Adipose tissue (tissue), 3 donors: ENCODE results near the gene UBE2G1. TPM values are rescaled to one million over a fixed set of nuclear protein-coding genes. Genes with fewer than 3 reads are reported as not detected.

Experiments used
- H3K27ac ChIP-seq: one replicate; pipeline ENCODE4 v1.5.1; 2013; ENCODE audit warnings: low read depth, low read length
- WGBS, 3 donors: extraction: QIAGEN DNeasy Blood & Tissue Kit; methylation state at CpG; one replicate each; pipeline ENCODE4 v1.1.7; 2013; 5-methylcytosine and 5-hydroxymethylcytosine counted together
- polyA plus RNA-seq, 3 donors: library from polyadenylated mRNA; stranded (reverse); fragments of 200-250 nt; gene quantifications; one replicate each; pipeline ENCODE4 v1.2.3, GENCODE V29; 2013
- donor health status: healthy with polysubstance abuse.
- donor health status: Bipolar disorder and iron deficiency.
- donor health status: healthy.

UBE2G1 gene
- polyA plus RNA-seq, 3 donors = 12.9 to 28.1 (median 13.3) TPM

- 67 to 88% (median 88%) methylated on average over 2 of the region's 2 CpGs for WGBS, 3 donors
- H3K27ac ChIP-seq = no peak overlapping the region
These were observed 20.8 kb downstream of the UBE2G1 start for GRCh38 chr17:4345581-4346252.

DNA sequence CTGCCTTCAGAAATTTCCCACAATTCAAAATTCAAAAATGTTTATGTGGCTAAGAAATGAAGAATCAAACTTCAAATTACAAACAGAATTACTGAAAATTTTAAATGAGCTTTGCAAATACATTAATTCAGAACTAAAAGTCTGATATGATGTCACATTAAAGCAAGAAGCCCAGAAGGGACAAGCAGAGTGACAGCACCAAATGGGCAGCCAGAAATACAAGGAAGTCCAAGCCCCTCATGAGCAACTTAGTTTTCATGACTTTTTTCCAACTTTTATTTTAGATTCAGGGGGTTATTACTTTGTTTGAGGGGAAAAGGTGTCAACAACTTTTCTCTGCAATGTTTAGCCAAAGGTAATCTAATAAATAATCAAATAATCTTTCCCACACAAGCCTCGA, 21.5 kb downstream of the UBE2G1 start:
- 46 to 84% (median 77%) methylated on average over 1 of the region's 1 CpG for WGBS, 3 donors
- no peak overlapping the region for H3K27ac ChIP-seq

DNA sequence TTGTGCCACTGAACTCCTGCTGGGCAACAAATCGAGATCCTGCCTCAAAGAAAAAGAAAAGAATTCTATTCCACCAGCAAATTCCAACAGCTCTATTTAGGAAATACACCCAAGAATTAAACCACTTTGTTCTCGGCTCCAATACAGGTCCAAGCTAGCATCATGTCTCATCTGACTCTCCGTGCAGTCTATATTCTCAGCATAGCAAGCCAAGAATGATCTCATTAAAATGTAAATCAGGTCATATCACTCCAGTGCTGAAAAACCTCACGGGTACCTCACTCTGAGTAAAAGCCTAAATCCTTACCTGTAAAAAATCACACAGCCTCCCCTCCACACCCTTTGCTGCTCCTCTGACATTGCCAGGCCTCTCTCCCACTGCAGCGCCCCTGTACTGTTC, 23.9 kb downstream of the UBE2G1 start:
- WGBS, 3 donors = 70 to 88% (median 87%) methylated on average over 5 of the region's 5 CpGs
- H3K27ac ChIP-seq = no peak overlapping the region

DNA sequence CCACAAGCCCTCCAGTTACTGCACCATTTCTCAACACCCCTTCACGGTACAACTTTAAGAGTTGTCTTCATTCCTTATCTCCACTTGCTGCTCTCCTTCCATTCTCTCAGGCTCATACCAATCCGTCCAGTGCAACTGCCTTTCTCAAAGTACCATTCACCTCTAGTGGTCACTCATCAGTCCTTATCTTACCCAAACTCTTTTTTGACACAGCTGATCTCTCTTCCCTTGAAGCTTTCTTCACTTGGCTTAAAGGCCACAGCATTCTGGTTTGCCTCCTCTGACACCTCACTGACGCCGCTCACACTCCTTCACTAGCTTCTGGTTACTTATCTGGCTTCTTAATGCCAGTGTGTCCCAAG, 24.9 kb downstream of the UBE2G1 start:
- H3K27ac ChIP-seq = no peak overlapping the region
- WGBS, 3 donors = 68 to 95% (median 86%) methylated on average over 4 of the region's 4 CpGs

- H3K27ac ChIP-seq = no peak overlapping the region
- 66 to 84% (median 78%) methylated on average over 5 of the region's 5 CpGs for WGBS, 3 donors
These were observed 25.4 kb downstream of the UBE2G1 start for GRCh38 chr17:4340914-4341615.

- 57 to 66% (median 64%) methylated on average over 5 of the region's 5 CpGs for WGBS, 3 donors
- no peak overlapping the region for H3K27ac ChIP-seq
These were observed 31.5 kb downstream of the UBE2G1 start for GRCh38 chr17:4334776-4335584.

DNA sequence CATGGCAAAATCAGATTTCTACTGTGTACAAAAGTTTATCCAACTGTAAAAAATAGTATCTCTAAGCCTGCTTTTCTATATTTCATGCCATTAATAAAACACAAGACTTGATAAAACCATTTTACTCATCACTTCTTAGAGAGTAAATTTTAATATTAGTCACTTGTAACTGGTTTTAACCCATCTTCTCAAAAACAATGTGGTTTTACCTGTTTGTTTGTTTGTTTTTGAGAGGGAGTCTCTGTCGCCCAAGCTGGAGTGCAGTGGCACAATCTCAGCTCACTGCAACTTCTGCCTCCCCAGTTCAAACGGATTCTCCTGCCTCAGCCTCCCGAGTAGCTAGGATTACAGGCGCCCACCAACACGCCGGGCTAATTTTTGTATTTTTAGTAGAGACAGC, 32.1 kb downstream of the UBE2G1 start:
- WGBS, 3 donors = 91 to 92% (median 92%) methylated on average over 6 of the region's 6 CpGs
- H3K27ac ChIP-seq = no peak overlapping the region

GRCh38 chr17:4333041-4333440, 33.4 kb downstream of the UBE2G1 start:
- no peak overlapping the region for H3K27ac ChIP-seq
- WGBS, 3 donors = 78 to 95% (median 94%) methylated on average over 9 of the region's 9 CpGs

DNA sequence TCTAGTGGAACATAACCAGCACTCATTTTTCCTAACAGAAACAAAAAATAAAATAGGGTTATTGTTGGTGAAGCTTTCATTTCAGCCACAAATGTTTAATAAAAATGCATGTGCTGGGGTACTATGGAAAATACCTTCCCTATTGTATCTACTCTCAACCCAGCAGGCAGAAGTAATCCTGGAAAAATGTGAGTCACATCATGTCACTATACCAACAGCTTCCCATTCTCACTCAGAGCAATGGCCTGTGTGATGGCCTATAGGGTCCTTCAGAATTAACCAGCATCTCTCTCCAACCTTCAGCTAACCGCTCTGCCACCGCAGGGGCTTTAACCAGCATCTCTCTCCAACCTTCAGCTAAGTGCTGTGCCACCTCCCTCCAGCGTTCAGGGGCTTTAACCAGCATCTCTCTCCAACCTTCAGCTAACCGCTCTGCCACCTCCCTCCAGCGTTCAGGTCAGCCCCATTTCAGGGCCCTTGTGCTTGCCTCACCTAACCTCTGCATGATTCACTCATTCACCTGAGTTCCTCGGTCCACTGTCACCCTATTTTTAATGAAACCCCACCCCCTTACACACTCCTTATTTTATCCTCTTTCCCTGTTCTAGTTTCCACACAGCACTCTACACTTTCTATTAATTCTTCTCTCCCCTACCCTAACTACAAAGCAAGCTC, 34.0 kb downstream of the UBE2G1 start:
- no peak overlapping the region for H3K27ac ChIP-seq
- WGBS, 3 donors = 71 to 93% (median 76%) methylated on average over 6 of the region's 6 CpGs

DNA sequence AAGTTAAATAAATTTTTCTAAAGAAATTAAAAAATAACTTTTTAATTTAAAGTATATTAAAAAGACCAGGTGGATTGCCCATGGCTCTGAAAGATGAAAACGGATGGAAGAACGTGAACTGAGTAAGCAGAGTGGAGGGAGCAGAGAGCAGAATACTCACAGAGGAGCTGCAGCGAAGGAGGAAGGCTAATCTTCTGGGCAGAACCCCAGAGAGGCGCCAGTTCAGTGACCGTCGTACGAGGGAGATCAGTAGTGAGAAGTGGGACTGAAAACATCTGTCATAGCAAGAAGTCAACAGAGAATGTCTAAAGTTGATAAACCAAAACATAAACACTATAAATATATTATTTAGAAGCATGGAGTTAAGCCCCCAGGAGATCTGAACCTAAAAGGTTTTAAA, 34.9 kb downstream of the UBE2G1 start:
- H3K27ac ChIP-seq = no peak overlapping the region
- WGBS, 3 donors = 30 to 72% (median 59%) methylated on average over 7 of the region's 7 CpGs

GRCh38 chr17:4329838-4330237, 36.6 kb downstream of the UBE2G1 start:
- WGBS, 3 donors = 55 to 73% (median 69%) methylated on average over 7 of the region's 7 CpGs
- no peak overlapping the region for H3K27ac ChIP-seq

DNA sequence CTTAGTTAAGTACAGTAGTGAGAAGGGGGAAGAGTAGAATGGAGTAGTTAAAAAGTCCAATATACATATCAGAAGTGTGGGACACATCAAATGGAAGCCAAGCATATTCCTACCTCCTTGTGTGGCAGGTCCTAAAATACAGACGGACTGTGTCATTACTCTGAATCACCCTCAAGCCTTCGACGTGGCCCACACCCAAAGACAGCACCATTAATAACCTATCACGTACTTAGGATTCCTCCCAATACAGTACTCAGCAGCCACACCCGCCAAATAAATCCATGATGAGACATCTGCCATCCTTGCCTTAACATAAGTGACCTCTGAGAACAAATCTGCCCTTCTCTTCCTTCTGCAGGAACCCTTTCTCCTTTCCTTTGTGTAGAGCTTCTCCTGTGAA, 38.9 kb downstream of the UBE2G1 start:
- H3K27ac ChIP-seq = no peak overlapping the region
- WGBS, 3 donors = 76 to 85% (median 85%) methylated on average over 5 of the region's 5 CpGs

- H3K27ac ChIP-seq = no peak overlapping the region
- 84 to 89% (median 88%) methylated on average over 2 of the region's 2 CpGs for WGBS, 3 donors
These were observed 39.9 kb downstream of the UBE2G1 start for GRCh38 chr17:4326608-4327007.

DNA sequence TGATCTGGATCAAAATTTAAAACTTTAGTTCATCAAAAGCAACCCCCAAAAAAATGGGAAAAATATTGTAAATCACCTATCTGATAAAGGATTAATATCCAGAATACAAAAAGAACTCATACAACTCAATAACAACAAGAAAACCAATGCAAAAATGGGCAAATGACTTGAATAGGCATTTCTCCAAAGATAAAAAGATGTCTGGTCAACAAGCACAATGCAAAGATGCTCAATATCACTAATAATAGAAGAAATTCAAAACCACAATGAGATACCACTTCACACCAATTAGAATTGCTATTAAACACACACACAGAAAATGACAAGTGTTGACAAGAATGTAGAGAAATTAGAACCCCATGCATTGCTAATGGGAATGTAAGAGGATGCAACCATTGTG, 40.4 kb downstream of the UBE2G1 start:
- no peak overlapping the region for H3K27ac ChIP-seq

DNA sequence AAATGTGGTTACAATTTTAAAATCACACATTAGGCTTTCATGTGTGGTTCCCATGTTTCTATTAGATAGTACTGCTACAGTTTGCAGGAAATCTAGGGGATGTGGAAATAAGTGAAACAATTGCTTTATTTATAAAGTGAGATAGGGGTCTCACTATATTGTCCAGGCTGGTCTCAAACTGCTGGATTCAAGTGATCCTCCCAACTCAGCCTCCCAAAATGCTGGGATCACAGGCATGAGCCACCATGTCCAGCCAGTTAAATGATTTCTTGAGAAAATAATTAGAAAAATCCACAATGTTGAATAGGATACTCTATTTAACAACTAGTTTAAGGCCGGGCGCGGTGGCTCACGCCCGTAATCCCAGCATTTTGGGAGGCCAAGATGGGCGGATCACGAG, 42.0 kb downstream of the UBE2G1 start:
- 98 to 99% (median 99%) methylated on average over 7 of the region's 7 CpGs for WGBS, 3 donors
- H3K27ac ChIP-seq = no peak overlapping the region

GRCh38 chr17:4319221-4319620, 47.3 kb downstream of the UBE2G1 start:
- H3K27ac ChIP-seq = no peak overlapping the region
- WGBS, 3 donors = 87 to 96% (median 93%) methylated on average over 4 of the region's 4 CpGs

GRCh38 chr17:4318596-4318995, 47.9 kb downstream of the UBE2G1 start:
- WGBS, 3 donors = 47 to 72% (median 64%) methylated on average over 3 of the region's 3 CpGs
- H3K27ac ChIP-seq = no peak overlapping the region

GRCh38 chr17:4318186-4318585, 48.3 kb downstream of the UBE2G1 start:
- H3K27ac ChIP-seq = no peak overlapping the region
- 32 to 67% (median 54%) methylated on average over 5 of the region's 5 CpGs for WGBS, 3 donors

- WGBS, 3 donors = 38 to 55% (median 45%) methylated on average over 5 of the region's 5 CpGs
- H3K27ac ChIP-seq = no peak overlapping the region
These were observed 48.9 kb downstream of the UBE2G1 start for GRCh38 chr17:4317610-4318009.
